Epithelial cell of esophagus (primary cell): ENCODE measurements around the gene ITGA8.

Experiments
- DNase-seq: peaks from one replicate; pipeline ENCODE4 v3.0.0; 2010; ENCODE audit warnings: low read depth
- H3K4me3 ChIP-seq: 2 replicates; pipeline ENCODE4 v1.5.1; 2011; ENCODE audit warnings: mild to moderate bottlenecking, low read length, control low read depth
- TF ChIP-seq, protein P1 (sequence below): IDR thresholded peaks from 2 replicates; pipeline ENCODE4 v1.5.1; 2011; ENCODE audit warnings: low read depth, mild to moderate bottlenecking, low read length, control low read depth, inconsistent platforms; ENCODE audit not compliant: insufficient read depth; ENCODE audit errors: missing control alignments

Gene ITGA8

DNA sequence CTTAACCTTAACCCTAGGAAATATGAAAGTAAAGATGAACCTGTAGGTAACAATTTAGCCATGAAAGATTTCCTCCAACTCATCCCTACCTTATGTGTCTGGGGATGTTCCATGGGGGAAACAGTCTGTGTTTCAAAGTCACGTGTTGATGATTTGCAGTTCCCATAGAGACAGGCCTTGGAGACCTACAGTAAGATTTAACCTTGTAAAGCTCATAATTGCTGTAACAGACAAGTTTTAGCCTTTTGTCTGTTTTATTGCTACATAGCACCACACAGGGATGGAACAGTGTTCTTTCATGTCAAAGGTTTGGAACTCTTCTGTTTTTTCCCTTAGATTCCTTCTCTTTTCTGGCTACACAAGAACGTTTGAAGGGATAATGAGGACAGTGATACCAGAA is 35.2 kb upstream of the ITGA8 start:
- no peak for DNase-seq
- no peak overlapping the region for H3K4me3 ChIP-seq
- TF ChIP-seq, protein P1, sequence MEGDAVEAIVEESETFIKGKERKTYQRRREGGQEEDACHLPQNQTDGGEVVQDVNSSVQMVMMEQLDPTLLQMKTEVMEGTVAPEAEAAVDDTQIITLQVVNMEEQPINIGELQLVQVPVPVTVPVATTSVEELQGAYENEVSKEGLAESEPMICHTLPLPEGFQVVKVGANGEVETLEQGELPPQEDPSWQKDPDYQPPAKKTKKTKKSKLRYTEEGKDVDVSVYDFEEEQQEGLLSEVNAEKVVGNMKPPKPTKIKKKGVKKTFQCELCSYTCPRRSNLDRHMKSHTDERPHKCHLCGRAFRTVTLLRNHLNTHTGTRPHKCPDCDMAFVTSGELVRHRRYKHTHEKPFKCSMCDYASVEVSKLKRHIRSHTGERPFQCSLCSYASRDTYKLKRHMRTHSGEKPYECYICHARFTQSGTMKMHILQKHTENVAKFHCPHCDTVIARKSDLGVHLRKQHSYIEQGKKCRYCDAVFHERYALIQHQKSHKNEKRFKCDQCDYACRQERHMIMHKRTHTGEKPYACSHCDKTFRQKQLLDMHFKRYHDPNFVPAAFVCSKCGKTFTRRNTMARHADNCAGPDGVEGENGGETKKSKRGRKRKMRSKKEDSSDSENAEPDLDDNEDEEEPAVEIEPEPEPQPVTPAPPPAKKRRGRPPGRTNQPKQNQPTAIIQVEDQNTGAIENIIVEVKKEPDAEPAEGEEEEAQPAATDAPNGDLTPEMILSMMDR: no peak

DNA sequence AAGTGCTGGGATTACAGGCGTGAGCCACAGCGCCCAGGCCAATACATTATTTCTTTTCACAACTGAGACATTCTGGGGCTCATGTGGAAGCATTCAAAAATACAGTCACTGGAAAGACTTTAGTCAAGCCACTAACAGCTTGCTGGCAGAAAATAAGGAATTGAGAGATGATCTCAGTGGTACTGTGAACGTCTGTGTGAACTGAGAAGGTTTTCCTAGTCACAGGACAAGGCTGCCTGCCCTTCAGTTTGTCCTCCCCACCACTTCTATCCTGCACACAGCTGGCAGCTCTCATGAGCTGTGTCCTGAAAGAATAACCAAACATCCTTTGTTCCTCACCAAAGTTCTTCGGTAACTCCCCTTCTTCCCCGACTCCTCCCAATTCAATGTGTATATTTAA is 31.3 kb upstream of the ITGA8 start:
- H3K4me3 ChIP-seq: no peak overlapping the region
- DNase-seq: no peak
- TF ChIP-seq, protein P1: no peak

DNA sequence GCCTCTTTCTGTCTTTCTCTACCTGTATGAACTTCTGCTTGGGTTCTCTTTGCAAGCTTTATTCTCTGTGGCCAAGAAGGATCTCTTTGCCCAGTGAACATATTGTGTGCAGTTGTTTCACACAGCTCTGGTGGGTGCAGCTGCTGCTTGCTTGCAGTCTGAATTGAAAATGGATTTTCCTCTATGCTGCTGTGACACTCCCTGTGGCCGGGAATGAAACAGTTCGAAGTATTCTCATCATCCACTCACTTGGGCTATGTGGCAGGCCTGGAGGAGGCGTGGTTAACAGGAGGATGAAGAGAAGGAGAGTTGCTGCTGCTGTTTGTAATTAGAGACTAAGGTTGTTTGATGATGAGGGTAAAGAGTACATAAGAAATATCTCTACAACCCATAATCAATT is 28.4 kb upstream of the ITGA8 start:
- DNase-seq: no peak
- TF ChIP-seq, protein P1: no peak
- H3K4me3 ChIP-seq: no peak overlapping the region

DNA sequence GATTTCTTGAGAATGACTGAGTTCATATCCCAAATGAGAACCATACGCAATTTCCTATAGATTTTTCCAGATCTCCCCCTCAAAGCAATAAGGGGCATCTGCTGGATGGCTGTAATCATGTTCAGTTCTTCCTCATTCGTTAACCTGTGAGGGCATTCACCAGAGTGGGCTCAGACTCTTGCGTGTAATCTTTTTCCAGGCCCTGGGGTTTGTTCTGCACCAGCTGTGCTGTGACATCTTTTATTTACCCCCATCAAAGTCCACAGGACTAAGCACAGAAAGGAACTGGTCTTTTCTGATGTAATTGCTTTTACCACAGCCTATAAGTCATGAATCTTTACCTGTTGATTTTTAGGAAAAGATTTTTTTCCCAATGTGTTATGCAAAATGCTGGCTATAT is 27.9 kb upstream of the ITGA8 start:
- H3K4me3 ChIP-seq: no peak overlapping the region
- TF ChIP-seq, protein P1: no peak
- DNase-seq: no peak

DNA sequence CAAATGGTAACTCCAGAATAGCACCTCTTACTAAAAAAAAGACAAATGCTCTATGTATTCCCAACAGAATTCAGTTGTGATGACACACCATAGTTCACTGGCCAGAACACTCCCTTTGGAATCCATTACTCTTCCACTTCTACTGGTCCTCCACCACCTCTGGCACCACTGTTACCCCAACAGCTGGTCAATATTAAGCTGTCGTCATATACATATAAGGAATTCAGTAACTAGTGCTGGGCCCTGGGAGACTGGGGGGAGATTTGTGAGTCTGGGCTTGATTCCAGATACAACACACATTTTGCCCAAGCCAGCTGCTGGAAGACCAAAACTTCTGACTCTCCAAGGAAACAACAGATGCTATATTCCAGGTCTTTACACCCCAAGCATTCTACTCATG is 26.0 kb upstream of the ITGA8 start:
- no peak overlapping the region for H3K4me3 ChIP-seq
- TF ChIP-seq, protein P1: no peak
- no peak for DNase-seq

DNA sequence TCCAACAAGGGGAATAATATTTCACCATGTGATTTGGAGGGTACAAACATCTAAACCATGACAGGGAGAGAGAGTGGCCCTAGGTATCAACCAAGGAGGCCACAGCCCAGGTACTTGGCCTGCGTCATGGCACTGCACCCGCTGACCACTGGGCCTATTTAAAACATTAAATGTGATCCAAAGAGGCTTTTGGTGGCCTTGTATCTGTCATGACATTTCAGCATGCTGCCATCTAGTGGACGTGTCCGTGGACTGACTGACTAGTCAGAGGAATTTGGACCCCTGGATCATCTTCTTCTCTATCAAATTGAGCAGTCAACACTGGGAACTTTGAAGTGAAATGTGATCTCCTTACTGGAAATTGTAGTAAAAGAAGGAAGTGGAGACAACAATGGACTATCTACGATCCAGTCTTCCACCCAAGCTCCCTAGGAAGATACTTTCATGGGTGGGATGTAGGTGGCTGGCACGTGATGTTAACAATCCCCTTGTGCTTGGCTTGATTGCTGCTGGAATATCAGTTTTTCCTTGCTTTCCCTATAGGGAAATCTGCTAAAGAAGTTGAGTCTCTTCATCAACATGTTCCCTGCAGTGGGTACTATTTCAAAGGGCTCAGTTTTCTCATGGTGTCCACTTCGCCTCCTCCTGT is 24.6 kb upstream of the ITGA8 start:
- TF ChIP-seq, protein P1: peak; percentile 53
- peak; percentile 66 for DNase-seq
- no peak overlapping the region for H3K4me3 ChIP-seq

DNA sequence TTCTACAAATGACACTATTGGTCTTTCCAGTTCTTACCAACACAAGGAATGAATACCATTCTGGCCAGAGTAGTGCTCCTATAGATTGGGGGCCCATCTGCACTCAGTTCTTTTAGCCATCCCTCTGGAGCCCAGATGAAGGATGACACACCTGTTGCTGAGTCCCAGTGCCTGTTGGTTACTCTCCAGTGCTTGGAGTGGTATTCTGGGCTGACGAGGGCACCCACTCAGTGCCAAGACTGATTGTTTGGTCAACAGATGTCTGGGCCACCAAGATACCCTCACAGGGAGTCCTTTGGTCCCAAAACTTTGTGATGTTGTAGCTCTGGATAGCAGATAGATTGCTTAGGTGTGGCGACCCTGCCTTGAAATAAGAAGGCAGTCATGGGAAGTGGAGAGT is 23.7 kb upstream of the ITGA8 start:
- no peak overlapping the region for H3K4me3 ChIP-seq
- no peak for DNase-seq
- TF ChIP-seq, protein P1: no peak
